Lung (tissue), 12 donors: ENCODE data around the gene HK1. TPM values are rescaled to one million over a fixed set of nuclear protein-coding genes. Genes with fewer than 3 reads are reported as not detected.

Experiments used
- ATAC-seq: fragments of 200-7000 bp; cut with Tn5 transposase; one replicate; pipeline ENCODE4 v1.9.1; 2020; ENCODE audit warnings: moderate number of reproducible peaks; ENCODE audit not compliant: insufficient read depth, low FRiP score
- DNase-seq, 3 donors: peaks; one replicate each; pipeline ENCODE4 v3.0.0-alpha.2; 2013 to 2017
- H3K27ac ChIP-seq, 2 donors: one replicate each; pipeline ENCODE4 v1.5.1; 2013; ENCODE audit warnings: mild to moderate bottlenecking in 2 of 2, moderate library complexity in 2 of 2, control low read depth in 1 of 2, inconsistent platforms in 1 of 2, low read depth in 1 of 2, low read length in 1 of 2
- H3K27me3 ChIP-seq, 3 donors: one replicate each; pipeline ENCODE4 v1.5.1; 2013; ENCODE audit warnings: low read length in 2 of 3; ENCODE audit not compliant: control insufficient read depth in 3 of 3, insufficient read depth in 3 of 3
- H3K36me3 ChIP-seq, 4 donors: one replicate each; pipeline ENCODE4 v1.5.1; 2013; ENCODE audit warnings: low read length in 4 of 4, mild to moderate bottlenecking in 1 of 4, moderate library complexity in 1 of 4; ENCODE audit not compliant: control insufficient read depth in 4 of 4, insufficient read depth in 4 of 4
- H3K4me1 ChIP-seq, 5 donors: one replicate each; pipeline ENCODE4 v1.5.1; 2013; ENCODE audit warnings: low read length in 5 of 5, mild to moderate bottlenecking in 2 of 5, moderate library complexity in 1 of 5; ENCODE audit not compliant: control insufficient read depth in 5 of 5, insufficient read depth in 5 of 5
- H3K4me3 ChIP-seq: one replicate; pipeline ENCODE4 v1.5.1; 2013; ENCODE audit warnings: mild to moderate bottlenecking, control low read depth, moderate library complexity
- H3K9ac ChIP-seq, 2 donors: one replicate each; pipeline ENCODE4 v1.5.1; 2013; ENCODE audit warnings: low read length in 2 of 2, control low read depth in 1 of 2; ENCODE audit not compliant: insufficient read depth in 1 of 2
- H3K9me3 ChIP-seq, 4 donors: one replicate each; pipeline ENCODE4 v1.5.1; 2013; ENCODE audit warnings: low read length in 3 of 4, mild to moderate bottlenecking in 1 of 4, moderate library complexity in 1 of 4; ENCODE audit not compliant: control insufficient read depth in 4 of 4, insufficient read depth in 3 of 4
- CTCF ChIP-seq: IDR thresholded peaks from 2 replicates; pipeline ENCODE4 v1.5.1; 2012; ENCODE audit warnings: mild to moderate bottlenecking; ENCODE audit errors: control extremely low read depth, extremely low read depth
- WGBS, 2 donors: extraction: QIAGEN DNeasy Blood & Tissue Kit; methylation state at CpG; one replicate each; pipeline ENCODE4 v1.1.7; 2013; 5-methylcytosine and 5-hydroxymethylcytosine counted together
- polyA plus RNA-seq, 2 donors: library from polyadenylated mRNA; stranded (reverse); fragments of 200-250 nt; gene quantifications; one replicate each; pipeline ENCODE4 v1.2.1, GENCODE V29; 2013
- total RNA-seq, 2 donors: library from RNA; depleted of rRNA in 1 of 2; stranded (reverse); fragments of >200 nt in 1 of 2; gene quantifications; one replicate each; pipeline ENCODE4 v1.2.1, GENCODE V29; 2014 to 2021
- donor health status: control.
- donor health status: control.
- donor health status: Bipolar disorder and iron deficiency.
- donor health status: healthy.
- donor health status: DM: yes; HTN: yes; CAD: no.

The HK1 gene
- total and polyA plus RNA-seq, 4 donors, result 33.6 to 120 (median 78.0) TPM

- Histone ChIP-seq H3K4me3 (no peak overlapping the region), H3K27ac (no peak overlapping the region), H3K27me3 (no peaks in the 10 kb centered on the region), H3K9ac (no peak overlapping the region), H3K9me3 (no peaks in the 10 kb centered on the region), H3K4me1 (peaks cover 0 to 20% (median 5%) of the 10 kb centered on the region in 5 donors), H3K36me3 (no peaks in the 10 kb centered on the region)
- WGBS, 2 donors, result 91 to 93% methylated on average over 4 of the region's 4 CpGs
- no peak for ATAC-seq
- no peak for TF ChIP-seq CTCF
- DNase-seq, result no peak
These were observed 144.4 kb downstream of the HK1 start for GRCh38 chr10:69422676-69423075.

GRCh38 chr10:69425041-69425440 is 146.7 kb downstream of the HK1 start:
- H3K4me1 ChIP-seq, result peaks cover 0 to 11% (median 0%) of the 10 kb centered on the region in 5 donors
- no peak overlapping the region for H3K9ac ChIP-seq
- no peak overlapping the region for H3K27ac ChIP-seq
- TF ChIP-seq CTCF, result no peak
- H3K4me3 ChIP-seq, result no peak overlapping the region
- no peaks in the 10 kb centered on the region for H3K36me3 ChIP-seq
- DNase-seq (no peak), ATAC-seq (no peak)
- H3K9me3 ChIP-seq, result no peaks in the 10 kb centered on the region
- H3K27me3 ChIP-seq, result no peaks in the 10 kb centered on the region
- 97 to 98% methylated on average over 2 of the region's 2 CpGs for WGBS, 2 donors

DNA sequence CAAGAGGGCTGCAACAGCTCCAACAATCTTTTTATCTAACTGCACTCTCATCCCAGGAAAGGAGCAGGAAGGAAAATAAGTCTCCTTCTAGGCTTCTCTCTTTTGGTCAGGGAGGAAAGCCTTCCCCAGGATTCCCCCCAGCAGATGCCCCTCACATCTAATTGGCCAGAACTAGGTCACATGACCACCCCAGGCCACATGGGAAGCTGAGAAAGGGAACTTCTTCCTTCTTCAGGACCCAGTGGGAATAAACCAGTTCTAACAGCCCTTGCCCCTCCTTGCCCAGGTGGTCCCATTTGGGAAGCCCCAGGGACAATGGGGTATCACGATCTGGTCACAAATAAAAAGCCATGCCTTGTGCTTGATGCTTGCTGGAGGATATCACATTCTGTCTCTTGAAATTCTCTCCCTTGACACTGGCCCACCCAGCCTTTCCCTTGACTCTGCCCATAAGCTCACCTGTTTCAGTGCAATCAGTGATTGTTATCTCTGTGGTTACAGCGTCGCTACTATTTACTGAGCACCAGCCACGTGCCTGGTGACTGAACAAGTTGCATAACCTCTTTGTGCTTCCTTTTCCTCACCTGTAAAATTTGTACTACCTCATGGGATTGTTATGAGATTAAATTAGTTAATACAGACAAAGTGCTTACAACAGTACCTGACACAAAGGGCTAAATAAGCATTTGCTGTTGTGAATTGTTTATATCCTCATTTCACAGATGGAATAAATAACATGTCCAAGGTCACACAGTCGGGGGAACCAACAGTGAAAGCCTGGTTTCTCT is 147.4 kb downstream of the HK1 start:
- Histone ChIP-seq H3K4me1 (peaks cover 0 to 11% (median 0%) of the 10 kb centered on the region in 5 donors), H3K36me3 (no peaks in the 10 kb centered on the region), H3K4me3 (no peak overlapping the region), H3K9me3 (no peaks in the 10 kb centered on the region), H3K27ac (peak overlapping the region in 1 of 2 donors; percentile 50), H3K9ac (no peak overlapping the region), H3K27me3 (no peaks in the 10 kb centered on the region)
- WGBS, 2 donors, result 28 to 45% methylated on average over 5 of the region's 5 CpGs
- ATAC-seq (no peak), DNase-seq (no peak)
- no peak for TF ChIP-seq CTCF
